Measurements from ENCODE around the gene CCND2. TPM values are rescaled to one million over a fixed set of nuclear protein-coding genes. Genes with fewer than 3 reads are reported as not detected.

Gene CCND2
- total RNA-seq, 1 experiment from 2014 or later, result not detected

DNA sequence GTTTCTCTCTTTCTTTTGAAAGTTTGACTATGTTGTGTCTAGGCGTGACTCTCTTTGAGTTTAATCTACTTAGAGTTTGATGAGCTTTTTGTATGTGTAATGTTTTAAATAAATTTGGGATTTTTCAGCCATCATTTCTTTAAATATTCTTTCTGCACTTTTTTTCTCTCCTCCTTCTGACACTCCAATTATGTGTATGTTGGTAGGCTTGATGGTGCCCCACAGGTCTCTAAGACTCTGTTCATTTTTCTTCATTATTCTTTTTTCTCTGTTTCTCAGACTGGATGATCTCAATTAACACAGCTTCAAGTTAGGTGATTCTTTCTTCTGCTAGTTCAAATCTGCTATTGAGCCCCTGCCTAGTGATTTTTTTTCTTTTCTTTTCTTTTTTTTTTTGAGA, 14.5 kb upstream of the CCND2 start:
- H3K79me2 ChIP-seq (ENCODE audit: low read length), result no peaks in the 10 kb centered on the region
- POLR2A ChIA-PET (ENCODE audit: unreplicated experiment), result no interaction called here

DNA sequence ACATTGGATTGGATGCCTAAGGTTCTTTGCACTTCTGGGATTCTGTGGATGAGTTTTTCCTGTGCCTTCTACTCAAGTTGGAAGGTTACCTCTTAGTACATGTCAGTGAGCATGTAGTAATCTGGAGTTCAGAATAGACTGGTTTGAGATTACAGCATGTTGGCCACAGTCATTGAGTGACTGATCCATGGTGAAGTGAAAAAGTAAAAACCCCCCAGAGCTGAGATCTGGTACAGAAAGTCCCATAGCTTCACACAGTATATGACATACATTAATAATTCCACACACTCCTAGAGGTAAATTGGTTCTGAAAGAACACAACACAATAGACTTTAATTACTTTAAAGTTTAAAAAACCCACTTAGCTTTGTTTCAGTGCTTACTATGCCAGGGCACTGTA, 11.9 kb upstream of the CCND2 start:
- DNase-seq, result no peak
- CTCF ChIA-PET, result no interaction called here
- Histone ChIP-seq H3K36me3 (ENCODE audit: low read depth, low read length) (no peaks in the 10 kb centered on the region), H2AFZ (ENCODE audit: low read length) (no peak overlapping the region), H3K79me2 (ENCODE audit: low read length) (no peaks in the 10 kb centered on the region), H3K9ac (ENCODE audit: low read length) (no peak overlapping the region), H3K4me2 (ENCODE audit: low read length) (no peak overlapping the region), H3F3A (ENCODE audit: low read length, unreplicated experiment) (no peaks in the 10 kb centered on the region), H3K9me3 (ENCODE audit: low read length) (no peaks in the 10 kb centered on the region), H3K4me3 (ENCODE audit: low read length) (no peak overlapping the region), H3K27ac (ENCODE audit: low read length) (no peak overlapping the region), H4K20me1 (ENCODE audit: low read length) (no peaks in the 10 kb centered on the region), H3K4me1 (ENCODE audit: insufficient read depth, low read length) (no peaks in the 10 kb centered on the region), H3K9me2 (replicated peaks; ENCODE audit: low read length) (no peaks in the 10 kb centered on the region), H3K27me3 (ENCODE audit: low read length) (peaks cover 62% of the 10 kb centered on the region)
- POLR2A ChIA-PET (ENCODE audit: unreplicated experiment), result no interaction called here
- no peak for ATAC-seq
- intact Hi-C loops (cut with micrococcal nuclease), result no loop called here
- BruUV-seq (replicated peaks), result no TSS peak
- TF ChIP-seq, protein P1, sequence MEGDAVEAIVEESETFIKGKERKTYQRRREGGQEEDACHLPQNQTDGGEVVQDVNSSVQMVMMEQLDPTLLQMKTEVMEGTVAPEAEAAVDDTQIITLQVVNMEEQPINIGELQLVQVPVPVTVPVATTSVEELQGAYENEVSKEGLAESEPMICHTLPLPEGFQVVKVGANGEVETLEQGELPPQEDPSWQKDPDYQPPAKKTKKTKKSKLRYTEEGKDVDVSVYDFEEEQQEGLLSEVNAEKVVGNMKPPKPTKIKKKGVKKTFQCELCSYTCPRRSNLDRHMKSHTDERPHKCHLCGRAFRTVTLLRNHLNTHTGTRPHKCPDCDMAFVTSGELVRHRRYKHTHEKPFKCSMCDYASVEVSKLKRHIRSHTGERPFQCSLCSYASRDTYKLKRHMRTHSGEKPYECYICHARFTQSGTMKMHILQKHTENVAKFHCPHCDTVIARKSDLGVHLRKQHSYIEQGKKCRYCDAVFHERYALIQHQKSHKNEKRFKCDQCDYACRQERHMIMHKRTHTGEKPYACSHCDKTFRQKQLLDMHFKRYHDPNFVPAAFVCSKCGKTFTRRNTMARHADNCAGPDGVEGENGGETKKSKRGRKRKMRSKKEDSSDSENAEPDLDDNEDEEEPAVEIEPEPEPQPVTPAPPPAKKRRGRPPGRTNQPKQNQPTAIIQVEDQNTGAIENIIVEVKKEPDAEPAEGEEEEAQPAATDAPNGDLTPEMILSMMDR (conservative IDR thresholded peaks at IDR 0.05; ENCODE audit: low read depth, low read length), result no peak
- TF ChIP-seq EZH2 (IDR thresholded peaks at IDR 0.05; ENCODE audit: low read length, unreplicated experiment) (no peak), EZH2phosphoT487 (IDR thresholded peaks at IDR 0.05; ENCODE audit: borderline replicate concordance, low read length) (no peak)

More for the DNA sequence above, 14.5 kb upstream of the CCND2 start:
- Histone ChIP-seq H3F3A (ENCODE audit: low read length, unreplicated experiment) (no peaks in the 10 kb centered on the region), H3K4me2 (ENCODE audit: low read length) (no peak overlapping the region), H3K36me3 (ENCODE audit: low read depth, low read length) (no peaks in the 10 kb centered on the region), H2AFZ (ENCODE audit: low read length) (no peak overlapping the region), H3K4me1 (ENCODE audit: insufficient read depth, low read length) (no peaks in the 10 kb centered on the region), H3K4me3 (ENCODE audit: low read length) (no peak overlapping the region), H3K27ac (ENCODE audit: low read length) (no peak overlapping the region), H3K27me3 (ENCODE audit: low read length) (peaks cover 36% of the 10 kb centered on the region), H4K20me1 (ENCODE audit: low read length) (no peaks in the 10 kb centered on the region), H3K9ac (ENCODE audit: low read length) (no peak overlapping the region), H3K9me3 (ENCODE audit: low read length) (no peaks in the 10 kb centered on the region), H3K9me2 (replicated peaks; ENCODE audit: low read length) (no peaks in the 10 kb centered on the region)
- ATAC-seq (no peak), DNase-seq (no peak)
- CTCF ChIA-PET, result no interaction called here
- intact Hi-C loops (cut with micrococcal nuclease), result no loop called here
- TF ChIP-seq, protein P1 (conservative IDR thresholded peaks at IDR 0.05; ENCODE audit: low read depth, low read length), result no peak
- TF ChIP-seq EZH2 (IDR thresholded peaks at IDR 0.05; ENCODE audit: low read length, unreplicated experiment), result no peak
- TF ChIP-seq EZH2phosphoT487 (IDR thresholded peaks at IDR 0.05; ENCODE audit: borderline replicate concordance, low read length), result no peak
- no TSS peak for BruUV-seq (replicated peaks)

DNA sequence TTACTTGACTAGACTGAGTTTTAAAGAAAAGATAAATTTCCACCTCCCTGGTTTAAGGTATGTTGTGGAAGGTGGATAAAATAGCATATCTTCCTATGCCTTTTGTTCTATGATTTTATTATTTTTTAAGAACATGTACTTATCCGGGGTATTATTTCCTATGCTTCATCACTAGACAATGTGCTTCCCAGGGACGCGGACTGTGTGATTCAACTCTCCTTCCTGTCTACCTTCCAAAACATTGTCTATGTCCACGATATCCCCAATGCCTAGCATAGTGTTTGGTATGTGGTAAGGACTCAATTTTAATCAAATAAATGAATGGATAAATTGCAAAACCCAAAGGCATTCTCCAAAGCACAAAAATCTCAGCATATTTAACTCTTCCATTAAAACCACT, 8.3 kb upstream of the CCND2 start:
- intact Hi-C loops (cut with micrococcal nuclease), result no loop called here
- no peak overlapping the region for H3K4me2 ChIP-seq (ENCODE audit: low read length)
- H3K27me3 ChIP-seq (ENCODE audit: low read length), result peaks cover 82% of the 10 kb centered on the region
- H3K9me2 ChIP-seq (replicated peaks; ENCODE audit: low read length), result no peaks in the 10 kb centered on the region
- no peaks in the 10 kb centered on the region for H3K79me2 ChIP-seq (ENCODE audit: low read length)
- ATAC-seq (no peak), DNase-seq (no peak)
- no peaks in the 10 kb centered on the region for H4K20me1 ChIP-seq (ENCODE audit: low read length)
- no peak overlapping the region for H3K9ac ChIP-seq (ENCODE audit: low read length)
- TF ChIP-seq, protein P1 (conservative IDR thresholded peaks at IDR 0.05; ENCODE audit: low read depth, low read length), result no peak
- no peak for TF ChIP-seq EZH2phosphoT487 (IDR thresholded peaks at IDR 0.05; ENCODE audit: borderline replicate concordance, low read length)
- no peak for TF ChIP-seq EZH2 (IDR thresholded peaks at IDR 0.05; ENCODE audit: low read length, unreplicated experiment)
- no peak overlapping the region for H2AFZ ChIP-seq (ENCODE audit: low read length)
- H3K4me3 ChIP-seq (ENCODE audit: low read length), result no peak overlapping the region
- H3K4me1 ChIP-seq (ENCODE audit: insufficient read depth, low read length), result no peaks in the 10 kb centered on the region
- no peak overlapping the region for H3K27ac ChIP-seq (ENCODE audit: low read length)
- no TSS peak for BruUV-seq (replicated peaks)
- no peaks in the 10 kb centered on the region for H3F3A ChIP-seq (ENCODE audit: low read length, unreplicated experiment)
- ChIA-PET POLR2A (ENCODE audit: unreplicated experiment) (no interaction called here), CTCF (no interaction called here)
- no peaks in the 10 kb centered on the region for H3K36me3 ChIP-seq (ENCODE audit: low read depth, low read length)
- H3K9me3 ChIP-seq (ENCODE audit: low read length), result no peaks in the 10 kb centered on the region
